ENCODE results near the gene IPCEF1.
A peak's percentile ranks its signal among the peaks of the same experiment; 100 is the strongest.
"Not testable (repeated sequence)": the region's sequence is repeated elsewhere in the genome, so short reads cannot be mapped to it uniquely, and the experiment has no call there.

IPCEF1 gene

GRCh38 chr6:154249499-154250298 is 106.9 kb downstream of the IPCEF1 start:
- DNase-seq (ENCODE audit: low read depth in 1 of 2, low spot score in 1 of 2) = no peak

- no peak for DNase-seq (ENCODE audit: low read depth in 1 of 2, low spot score in 1 of 2)
Measured at GRCh38 chr6:154247119-154247861, 109.3 kb downstream of the IPCEF1 start.

GRCh38 chr6:154246723-154247118 is 109.9 kb downstream of the IPCEF1 start:
- DNase-seq (ENCODE audit: low read depth in 1 of 2, low spot score in 1 of 2) = no peak

- DNase-seq (ENCODE audit: low read depth in 1 of 2, low spot score in 1 of 2) = no peak
Measured at GRCh38 chr6:154245506-154245905, 111.1 kb downstream of the IPCEF1 start.

GRCh38 chr6:154243793-154244750 is 112.5 kb downstream of the IPCEF1 start:
- no peak for DNase-seq (ENCODE audit: low read depth in 1 of 2, low spot score in 1 of 2)

GRCh38 chr6:154242617-154243357 is 113.8 kb downstream of the IPCEF1 start:
- DNase-seq (ENCODE audit: low read depth in 1 of 2, low spot score in 1 of 2) = no peak

- no peak for DNase-seq (ENCODE audit: low read depth in 1 of 2, low spot score in 1 of 2)
Measured at GRCh38 chr6:154241581-154241980, 115.0 kb downstream of the IPCEF1 start.

- DNase-seq (ENCODE audit: low read depth in 1 of 2, low spot score in 1 of 2) = not testable (repeated sequence)
Measured at GRCh38 chr6:154241061-154241460, 115.5 kb downstream of the IPCEF1 start.

GRCh38 chr6:154239392-154239791 is 117.2 kb downstream of the IPCEF1 start:
- DNase-seq (ENCODE audit: low read depth in 1 of 2, low spot score in 1 of 2) = peak in 1 of 2 donors; percentile 43

- no peak for DNase-seq (ENCODE audit: low read depth in 1 of 2, low spot score in 1 of 2)
Measured at GRCh38 chr6:154238831-154239230, 117.8 kb downstream of the IPCEF1 start.

- no peak for DNase-seq (ENCODE audit: low read depth in 1 of 2, low spot score in 1 of 2)
Measured at GRCh38 chr6:154236646-154237301, 119.8 kb downstream of the IPCEF1 start.

GRCh38 chr6:154234019-154234772 is 122.4 kb downstream of the IPCEF1 start:
- no peak for DNase-seq (ENCODE audit: low read depth in 1 of 2, low spot score in 1 of 2)

- DNase-seq (ENCODE audit: low read depth in 1 of 2, low spot score in 1 of 2) = no peak
Measured at GRCh38 chr6:154233383-154233782, 123.2 kb downstream of the IPCEF1 start.

GRCh38 chr6:154232013-154232910 is 124.3 kb downstream of the IPCEF1 start:
- no peak for DNase-seq (ENCODE audit: low read depth in 1 of 2, low spot score in 1 of 2)

GRCh38 chr6:154230910-154231595 is 125.5 kb downstream of the IPCEF1 start:
- DNase-seq (ENCODE audit: low read depth in 1 of 2, low spot score in 1 of 2) = no peak

GRCh38 chr6:154230393-154230792 is 126.2 kb downstream of the IPCEF1 start:
- DNase-seq (ENCODE audit: low read depth in 1 of 2, low spot score in 1 of 2) = no peak

GRCh38 chr6:154229786-154230185 is 126.8 kb downstream of the IPCEF1 start:
- DNase-seq (ENCODE audit: low read depth in 1 of 2, low spot score in 1 of 2) = peak; percentile 39 to 61

GRCh38 chr6:154228521-154228905 is 128.1 kb downstream of the IPCEF1 start:
- no peak for DNase-seq (ENCODE audit: low read depth in 1 of 2, low spot score in 1 of 2)
